Smooth muscle cell (in vitro differentiated cells): Measurements from ENCODE around the gene MARK4. TPM values are rescaled to one million over a fixed set of nuclear protein-coding genes. Genes with fewer than 3 reads are reported as not detected.

Experiments
- DNase-seq: peaks from one replicate; lab custom pipeline; 2025; ENCODE audit not compliant: unreplicated experiment; lab: John Stamatoyannopoulos, UW
- H2AFZ ChIP-seq: fragments of 200-600 bp; sonication (generic); 2 replicates; pipeline ENCODE4 v1.6.0; 2016; ENCODE audit warnings: antibody characterized with exemption, low read depth, mild to moderate bottlenecking
- H3F3A ChIP-seq: fragments of 200-600 bp; sonication (generic); 2 replicates; pipeline ENCODE4 v1.6.0; 2017; ENCODE audit warnings: antibody characterized with exemption, low read depth
- H3K27ac ChIP-seq: fragments of 200-600 bp; sonication (generic); 2 replicates; pipeline ENCODE4 v1.5.1; 2016; ENCODE audit warnings: low read depth, mild to moderate bottlenecking
- H3K27me3 ChIP-seq: fragments of 200-600 bp; sonication (generic); 2 replicates; pipeline ENCODE4 v1.6.1; 2016; ENCODE audit warnings: low read depth, mild to moderate bottlenecking
- H3K36me3 ChIP-seq: fragments of 200-600 bp; sonication (generic); 2 replicates; pipeline ENCODE4 v1.5.1; 2016; ENCODE audit warnings: low read depth
- H3K4me1 ChIP-seq: fragments of 200-600 bp; sonication (generic); 2 replicates; pipeline ENCODE4 v1.5.1; 2016; ENCODE audit warnings: low read depth
- H3K4me2 ChIP-seq: fragments of 200-600 bp; sonication (generic); 2 replicates; pipeline ENCODE4 v1.6.0; 2016; ENCODE audit warnings: mild to moderate bottlenecking
- H3K4me3 ChIP-seq: fragments of 200-600 bp; sonication (generic); 2 replicates; pipeline ENCODE4 v1.5.1; 2016; ENCODE audit warnings: mild to moderate bottlenecking
- H3K79me2 ChIP-seq: fragments of 200-600 bp; sonication (generic); 2 replicates; pipeline ENCODE4 v1.6.0; 2016; ENCODE audit warnings: low read depth, mild to moderate bottlenecking
- H3K9ac ChIP-seq: fragments of 200-600 bp; sonication (generic); 2 replicates; pipeline ENCODE4 v1.6.0; 2016; ENCODE audit warnings: low read depth
- H3K9me3 ChIP-seq: fragments of 200-600 bp; sonication (generic); replicated peaks from 2 replicates; pipeline ENCODE4 v1.5.1; 2016; ENCODE audit warnings: low read depth
- H4K20me1 ChIP-seq: fragments of 200-600 bp; sonication (generic); 2 replicates; pipeline ENCODE4 v1.6.0; 2016; ENCODE audit warnings: low read depth
- CTCF ChIP-seq: fragments of 200-600 bp; sonication (generic); IDR thresholded peaks from 2 replicates; pipeline ENCODE4 v1.5.1; 2017; ENCODE audit warnings: borderline replicate concordance, mild to moderate bottlenecking, antibody characterized with exemption; ENCODE audit not compliant: insufficient read depth, poor library complexity, severe bottlenecking
- WGBS: methylation state at CpG from one replicate; pipeline ENCODE4 v1.1.7; 2016; ENCODE audit warnings: low lambda C conversion rate; 5-methylcytosine and 5-hydroxymethylcytosine counted together
- polyA plus RNA-seq: library from polyadenylated mRNA; unstranded; fragments of >200 nt; fragmentation: Nextera tagmentation; extraction: Ambion mirVana; gene quantifications from 2 replicates; pipeline ENCODE4 v1.2.1, GENCODE V29; 2016
- total RNA-seq: library from RNA; depleted of rRNA; stranded (reverse); fragments of >200 nt; gene quantifications from 2 replicates; pipeline ENCODE4 v1.2.3, GENCODE V29; 2014

The MARK4 gene
- total and polyA plus RNA-seq, 2 experiments from 2014 or later = 15.6 to 23.0 TPM

DNA sequence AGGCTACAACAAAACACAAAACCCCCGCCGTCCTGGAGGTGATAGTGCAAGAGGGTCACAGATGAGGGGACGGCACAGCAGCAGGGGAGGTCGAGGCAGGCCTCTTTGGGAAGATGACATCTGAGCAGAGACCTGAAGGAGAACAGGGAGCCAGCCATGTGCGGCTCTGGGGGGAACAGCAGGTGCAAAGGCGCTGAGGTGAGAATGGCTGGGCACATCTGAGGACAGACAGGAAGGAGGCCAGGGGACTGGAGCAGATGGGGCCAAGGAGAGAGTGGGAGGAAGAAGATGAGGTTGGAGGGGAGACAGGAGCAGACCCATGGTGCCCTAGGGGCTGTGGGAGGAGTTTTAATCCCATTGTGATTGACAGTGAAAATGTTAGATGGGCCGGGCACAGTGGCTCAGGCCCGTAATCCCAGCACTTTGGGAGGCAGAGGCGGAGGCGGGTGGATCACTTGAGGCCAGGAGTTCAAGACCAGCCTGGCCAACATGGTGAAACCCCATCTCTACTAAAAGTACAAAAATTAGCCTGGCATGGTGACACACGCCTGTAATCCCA is 73.4 kb downstream of the MARK4 start:
- no peak overlapping the region for H3K4me2 ChIP-seq
- 81% methylated on average over 11 of the region's 11 CpGs for WGBS

DNA sequence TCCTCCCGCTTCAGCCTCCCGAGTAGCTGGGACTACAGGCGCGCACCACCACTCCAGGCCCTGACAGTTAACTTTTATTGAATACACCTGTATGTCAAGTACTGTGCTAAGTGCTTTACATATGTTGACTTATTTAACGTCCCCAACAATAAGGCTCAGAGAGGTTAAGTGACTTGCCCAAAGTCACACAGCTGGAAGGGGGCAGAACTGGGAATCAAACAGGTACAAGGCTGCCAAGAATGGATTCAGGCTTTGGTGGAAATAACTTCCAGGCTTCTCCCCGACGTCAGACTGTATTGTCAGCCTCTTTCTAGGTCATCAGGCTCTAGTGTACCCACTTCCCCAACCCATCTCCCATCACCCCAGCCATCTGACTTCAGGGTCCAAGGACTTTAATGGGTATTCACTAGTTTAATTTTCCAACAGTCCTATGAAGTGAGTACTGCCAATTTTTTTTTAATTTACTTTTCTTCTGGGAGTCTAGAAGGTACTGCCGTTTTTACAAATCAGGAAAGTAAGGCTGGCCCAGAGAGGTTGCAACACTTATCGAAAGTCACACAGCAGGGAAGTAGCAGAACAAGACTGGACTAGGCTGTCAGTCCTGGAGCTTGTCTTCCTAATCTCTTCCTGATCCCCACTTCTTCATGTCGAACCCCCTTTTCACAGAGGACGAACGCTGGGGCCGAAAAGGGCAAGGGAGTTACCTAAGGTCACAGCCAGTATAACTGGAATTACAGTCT is 76.5 kb downstream of the MARK4 start:
- no peak for DNase-seq
- no peaks in the 10 kb centered on the region for H3K79me2 ChIP-seq
- no peak overlapping the region for H2AFZ ChIP-seq
- no peaks in the 10 kb centered on the region for H3K27me3 ChIP-seq
- no peaks in the 10 kb centered on the region for H3K9me3 ChIP-seq
- TF ChIP-seq CTCF = no peak
- H3K36me3 ChIP-seq = no peaks in the 10 kb centered on the region
- no peaks in the 10 kb centered on the region for H3F3A ChIP-seq
- no peak overlapping the region for H3K4me3 ChIP-seq
- no peaks in the 10 kb centered on the region for H4K20me1 ChIP-seq
- WGBS = 86% methylated on average over 13 of the region's 13 CpGs
- H3K27ac ChIP-seq = no peak overlapping the region
- no peak overlapping the region for H3K9ac ChIP-seq
- peaks cover 7% of the 10 kb centered on the region for H3K4me1 ChIP-seq
- H3K4me2 ChIP-seq = no peak overlapping the region

More for the DNA sequence above, 73.4 kb downstream of the MARK4 start:
- Histone ChIP-seq H3K9ac (no peak overlapping the region), H4K20me1 (no peaks in the 10 kb centered on the region), H3K4me3 (no peak overlapping the region), H3F3A (no peaks in the 10 kb centered on the region), H2AFZ (no peak overlapping the region), H3K79me2 (no peaks in the 10 kb centered on the region), H3K27ac (no peak overlapping the region), H3K9me3 (no peaks in the 10 kb centered on the region), H3K36me3 (no peaks in the 10 kb centered on the region), H3K4me1 (peaks cover 7% of the 10 kb centered on the region), H3K27me3 (no peaks in the 10 kb centered on the region)
- DNase-seq = no peak
- TF ChIP-seq CTCF = no peak

DNA sequence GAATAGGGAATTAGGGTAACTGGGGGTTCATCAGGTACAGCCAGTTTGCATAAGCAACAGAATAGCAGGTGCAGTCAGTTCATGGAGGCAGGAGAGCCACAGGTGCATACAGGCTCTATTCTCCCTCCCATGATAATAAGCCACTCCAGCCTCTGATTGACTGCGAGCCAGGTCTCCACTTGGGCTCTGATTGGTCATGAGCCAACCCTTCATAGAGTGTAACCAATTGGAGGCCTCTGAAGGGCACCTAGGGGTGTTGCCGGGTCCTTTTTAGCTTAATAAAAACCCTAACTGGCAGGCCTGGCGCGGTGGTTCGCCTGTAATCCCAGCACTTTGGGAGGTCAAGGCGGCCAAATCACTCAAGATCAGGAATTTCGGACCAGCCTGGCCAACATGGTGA is 80.3 kb downstream of the MARK4 start:
- no peak overlapping the region for H3K9ac ChIP-seq
- no peaks in the 10 kb centered on the region for H3K27me3 ChIP-seq
- H3K4me3 ChIP-seq = no peak overlapping the region
- H3K36me3 ChIP-seq = no peaks in the 10 kb centered on the region
- H3K4me2 ChIP-seq = no peak overlapping the region
- WGBS = 85% methylated on average over 7 of the region's 7 CpGs
- no peaks in the 10 kb centered on the region for H3K9me3 ChIP-seq
- no peaks in the 10 kb centered on the region for H3K79me2 ChIP-seq
- no peaks in the 10 kb centered on the region for H3F3A ChIP-seq
- no peaks in the 10 kb centered on the region for H4K20me1 ChIP-seq
- H3K27ac ChIP-seq = no peak overlapping the region
- no peak for TF ChIP-seq CTCF
- H3K4me1 ChIP-seq = no peaks in the 10 kb centered on the region
- H2AFZ ChIP-seq = no peak overlapping the region
- DNase-seq = no peak
